HG02870 (cell line): ENCODE measurements around the gene SLC35B1.
"Not testable (repeated sequence)": the region's sequence is repeated elsewhere in the genome, so short reads cannot be mapped to it uniquely, and the experiment has no call there.

Experiments
- ATAC-seq: cut with Tn5 transposase; IDR thresholded peaks from one replicate; pipeline ENCODE4 v1.9.1; 2021; ENCODE audit warnings: mild to moderate bottlenecking, moderate library complexity; ENCODE audit not compliant: unreplicated experiment

Gene SLC35B1

GRCh38 chr17:49734515-49735490 lies 27.0 kb upstream of the SLC35B1 start:
- no peak for ATAC-seq

GRCh38 chr17:49731435-49731831 lies 23.7 kb upstream of the SLC35B1 start:
- ATAC-seq: no peak

GRCh38 chr17:49730785-49731434 lies 23.1 kb upstream of the SLC35B1 start:
- ATAC-seq: no peak

GRCh38 chr17:49730078-49730784 lies 22.5 kb upstream of the SLC35B1 start:
- no peak for ATAC-seq

GRCh38 chr17:49729069-49729468 lies 21.3 kb upstream of the SLC35B1 start:
- no peak for ATAC-seq

- ATAC-seq: no peak
These were observed 20.7 kb upstream of the SLC35B1 start for GRCh38 chr17:49728425-49728824.

GRCh38 chr17:49727380-49727779 lies 19.6 kb upstream of the SLC35B1 start:
- ATAC-seq: no peak

- no peak for ATAC-seq
These were observed 17.8 kb upstream of the SLC35B1 start for GRCh38 chr17:49725452-49726130.

- not testable (repeated sequence) for ATAC-seq
These were observed 16.8 kb upstream of the SLC35B1 start for GRCh38 chr17:49724552-49724951.

- ATAC-seq: no peak
These were observed 15.7 kb upstream of the SLC35B1 start for GRCh38 chr17:49723423-49723822.

- ATAC-seq: no peak
These were observed 14.3 kb upstream of the SLC35B1 start for GRCh38 chr17:49722066-49722465.

- ATAC-seq: no peak
These were observed 9.7 kb upstream of the SLC35B1 start for GRCh38 chr17:49717371-49717861.

- ATAC-seq: no peak
These were observed 9.1 kb upstream of the SLC35B1 start for GRCh38 chr17:49716668-49717364.

- no peak for ATAC-seq
These were observed 8.0 kb upstream of the SLC35B1 start for GRCh38 chr17:49715717-49716279.

- ATAC-seq: no peak
These were observed 7.5 kb upstream of the SLC35B1 start for GRCh38 chr17:49715216-49715615.

GRCh38 chr17:49708515-49709183 lies 885 bp upstream of the SLC35B1 start:
- ATAC-seq: no peak

- ATAC-seq: no peak
These were observed 537 bp downstream of the SLC35B1 start for GRCh38 chr17:49707246-49707607.

- no peak for ATAC-seq
These were observed 2.5 kb downstream of the SLC35B1 start for GRCh38 chr17:49705254-49705653.

- no peak for ATAC-seq
These were observed 4.0 kb downstream of the SLC35B1 start for GRCh38 chr17:49703557-49704277.
